Epithelial cell of umbilical artery (primary cell): ENCODE results near the gene NUFIP2. TPM values are rescaled to one million over a fixed set of nuclear protein-coding genes. Genes with fewer than 3 reads are reported as not detected.

Source experiments
- total RNA-seq: library from RNA; depleted of rRNA; stranded (reverse); fragments of >200 nt; gene quantifications from 2 replicates; pipeline ENCODE4 v1.2.3, GENCODE V29; 2014

NUFIP2 gene, protein sequence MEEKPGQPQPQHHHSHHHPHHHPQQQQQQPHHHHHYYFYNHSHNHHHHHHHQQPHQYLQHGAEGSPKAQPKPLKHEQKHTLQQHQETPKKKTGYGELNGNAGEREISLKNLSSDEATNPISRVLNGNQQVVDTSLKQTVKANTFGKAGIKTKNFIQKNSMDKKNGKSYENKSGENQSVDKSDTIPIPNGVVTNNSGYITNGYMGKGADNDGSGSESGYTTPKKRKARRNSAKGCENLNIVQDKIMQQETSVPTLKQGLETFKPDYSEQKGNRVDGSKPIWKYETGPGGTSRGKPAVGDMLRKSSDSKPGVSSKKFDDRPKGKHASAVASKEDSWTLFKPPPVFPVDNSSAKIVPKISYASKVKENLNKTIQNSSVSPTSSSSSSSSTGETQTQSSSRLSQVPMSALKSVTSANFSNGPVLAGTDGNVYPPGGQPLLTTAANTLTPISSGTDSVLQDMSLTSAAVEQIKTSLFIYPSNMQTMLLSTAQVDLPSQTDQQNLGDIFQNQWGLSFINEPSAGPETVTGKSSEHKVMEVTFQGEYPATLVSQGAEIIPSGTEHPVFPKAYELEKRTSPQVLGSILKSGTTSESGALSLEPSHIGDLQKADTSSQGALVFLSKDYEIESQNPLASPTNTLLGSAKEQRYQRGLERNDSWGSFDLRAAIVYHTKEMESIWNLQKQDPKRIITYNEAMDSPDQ
- total RNA-seq, result 25.0 and 38.0 TPM in 2 replicates

DNA sequence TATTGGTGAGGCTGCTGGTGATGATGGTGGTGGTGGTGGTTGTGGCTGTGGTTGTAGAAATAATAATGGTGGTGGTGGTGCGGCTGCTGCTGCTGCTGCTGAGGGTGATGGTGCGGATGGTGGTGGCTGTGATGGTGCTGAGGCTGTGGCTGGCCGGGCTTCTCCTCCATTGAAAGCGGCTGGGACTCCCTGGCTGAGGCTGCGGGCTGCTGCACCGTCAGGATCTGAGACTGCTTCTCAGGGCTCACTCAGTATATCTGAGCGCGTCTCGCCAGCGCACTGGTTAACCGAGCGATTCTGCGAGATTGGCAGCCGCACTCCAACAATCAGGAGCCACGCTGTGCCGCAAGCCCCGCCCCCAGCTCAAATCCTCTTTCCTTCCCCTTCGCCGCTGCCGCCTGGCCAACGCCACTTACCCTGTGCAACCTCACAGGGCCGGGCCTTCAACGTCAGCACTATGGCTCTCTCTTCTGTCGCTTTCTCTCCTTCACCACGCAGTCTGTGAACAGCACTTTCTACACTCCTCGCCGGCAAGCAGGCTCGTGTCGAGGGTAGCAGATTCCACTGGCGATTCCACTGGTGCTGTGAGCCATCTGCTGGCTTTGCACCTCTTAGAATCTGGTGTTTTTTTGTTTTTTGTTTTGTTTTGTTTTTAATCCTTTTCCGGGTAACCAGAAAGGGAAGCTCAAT, at the start of gene NUFIP2:
TSS of gene NUFIP2 (minus strand) at position 259 of the 690 bp plus-strand sequence. CDS start at position 170, 89 bp downstream.

DNA sequence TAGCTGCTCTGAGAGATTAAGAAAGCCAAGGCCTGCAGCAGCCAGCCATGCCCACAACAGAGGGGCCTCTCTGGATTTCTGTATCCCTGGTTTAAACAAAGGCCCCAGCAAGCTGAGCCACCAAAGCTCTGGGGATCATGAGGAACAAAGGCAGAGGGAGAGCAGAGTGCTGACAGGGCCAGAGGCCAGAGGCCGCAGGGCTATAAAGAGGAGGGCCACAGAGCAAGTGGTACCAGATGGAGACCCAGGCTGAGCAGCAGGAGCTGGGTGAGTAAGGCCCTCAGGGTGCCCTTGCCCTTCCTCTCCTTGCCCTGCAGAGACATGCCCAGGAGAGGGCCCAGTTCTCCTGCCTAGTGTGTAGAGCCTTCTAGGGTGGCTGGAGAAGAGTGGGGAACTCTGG, 47.3 kb downstream of the NUFIP2 start, which contains the start of gene CRYBA1:
TSS of gene CRYBA1 (plus strand) at position 232 of the 400 bp plus-strand sequence. CDS start at position 237, 5 bp downstream.

Other genes with a start within 250 kb of the NUFIP2 start
- gene MYO18A, start 113.8 kb downstream of the NUFIP2 start, total RNA-seq, result 8.1 and 21.1 TPM in 2 replicates
- not detected in 2 replicates for gene CRYBA1, start 47.3 kb downstream of the NUFIP2 start, total RNA-seq
- gene TAOK1, start 96.2 kb upstream of the NUFIP2 start, total RNA-seq, result 38.7 and 57.3 TPM in 2 replicates